NCI-H748 (cell line): ENCODE measurements around the gene ABCD4.

ENCODE experiments used
- DNase-seq: peaks from one replicate; lab custom pipeline; 2025; ENCODE audit not compliant: unreplicated experiment; lab: John Stamatoyannopoulos, UW

The ABCD4 gene

GRCh38 chr14:74260525-74261233 is 42.1 kb downstream of the ABCD4 start:
- DNase-seq = no peak

GRCh38 chr14:74259513-74259912 is 43.2 kb downstream of the ABCD4 start:
- DNase-seq = no peak

GRCh38 chr14:74258764-74259035 is 44.0 kb downstream of the ABCD4 start:
- DNase-seq = no peak

- DNase-seq = no peak
These were observed 44.6 kb downstream of the ABCD4 start for GRCh38 chr14:74257941-74258763.

GRCh38 chr14:74257078-74257940 is 45.4 kb downstream of the ABCD4 start:
- DNase-seq = peak; percentile 74

GRCh38 chr14:74255281-74255680 is 47.5 kb downstream of the ABCD4 start:
- no peak for DNase-seq

GRCh38 chr14:74249433-74250375 is 53.0 kb downstream of the ABCD4 start:
- DNase-seq = peak; percentile 21

GRCh38 chr14:74248017-74248416 is 54.7 kb downstream of the ABCD4 start:
- no peak for DNase-seq

GRCh38 chr14:74246542-74246941 is 56.2 kb downstream of the ABCD4 start:
- no peak for DNase-seq

GRCh38 chr14:74245292-74245691 is 57.4 kb downstream of the ABCD4 start:
- DNase-seq = no peak

GRCh38 chr14:74244115-74244514 is 58.6 kb downstream of the ABCD4 start:
- no peak for DNase-seq

GRCh38 chr14:74243051-74243450 is 59.7 kb downstream of the ABCD4 start:
- DNase-seq = no peak

GRCh38 chr14:74242780-74243042 is 60.0 kb downstream of the ABCD4 start:
- no peak for DNase-seq

- no peak for DNase-seq
These were observed 60.5 kb downstream of the ABCD4 start for GRCh38 chr14:74242021-74242779.

GRCh38 chr14:74241652-74242017 is 61.1 kb downstream of the ABCD4 start:
- DNase-seq = no peak

- no peak for DNase-seq
These were observed 61.7 kb downstream of the ABCD4 start for GRCh38 chr14:74240794-74241651.

- DNase-seq = no peak
These were observed 62.6 kb downstream of the ABCD4 start for GRCh38 chr14:74239848-74240793.
